ENCODE data around the gene LIN37. TPM values are rescaled to one million over a fixed set of nuclear protein-coding genes. Genes with fewer than 3 reads are reported as not detected.

Gene LIN37
- total and polyA plus RNA-seq, 9 of the 15 experiments (the other 6 are each of a cell fraction or from before 2014, with no cell fraction given), result 1.2 to 12.5 (median 8.6) TPM

DNA sequence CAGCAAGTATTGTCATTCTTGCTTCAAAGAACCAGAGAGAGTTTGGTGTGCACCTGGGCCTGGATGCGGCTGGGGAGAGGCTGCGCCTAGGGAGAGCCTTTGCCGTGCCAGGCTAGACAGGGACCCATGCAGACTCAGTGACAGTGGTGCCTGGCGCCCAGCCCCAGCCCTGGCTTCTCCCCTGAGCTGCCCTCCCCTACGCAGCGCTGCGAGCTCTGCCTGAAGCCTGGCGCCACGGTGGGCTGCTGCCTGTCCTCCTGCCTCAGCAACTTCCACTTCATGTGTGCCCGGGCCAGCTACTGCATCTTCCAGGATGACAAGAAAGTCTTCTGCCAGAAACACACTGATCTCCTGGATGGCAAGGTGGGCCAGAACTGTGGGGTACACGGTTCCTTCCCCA, 18.6 kb upstream of the LIN37 start (continued):
- TF ChIP-seq CREB3 (tag; conservative IDR thresholded peaks at IDR 0.05; ENCODE audit: low read depth) (no peak), ILF3 (IDR thresholded peaks at IDR 0.05; ENCODE audit: borderline replicate concordance) (no peak)

GRCh38 chr19:35730326-35730725, 18.1 kb upstream of the LIN37 start:
- BruUV-seq (replicated peaks), result no TSS peak
- Histone ChIP-seq H3K79me2 (ENCODE audit: control insufficient read depth, insufficient read depth, low read length) (no peaks in the 10 kb centered on the region), H4K20me1 (replicated peaks; ENCODE audit: control insufficient read depth, insufficient read depth, low read length) (0 out of 2 replicates have a peak, but pooled peaks cover 2% of the 10 kb centered on the region), H3K27me3 (ENCODE audit: control insufficient read depth in 2 of 2, insufficient read depth in 2 of 2, low read length in 2 of 2) (no peaks in the 10 kb centered on the region), H3K4me3 (no peak overlapping the region), H3K36me3 (ENCODE audit: control insufficient read depth, insufficient read depth, low read length) (peaks cover 96% of the 10 kb centered on the region; the same call in 2 of the 3 replicates), H3K9me1 (ENCODE audit: control insufficient read depth, insufficient read depth, low read length) (no peaks in the 10 kb centered on the region), H3K27ac (ENCODE audit: extremely low read depth, low read depth, low read length) (no peak overlapping the region), H3K9ac (ENCODE audit: insufficient read depth in 1 of 2, low read depth in 2 of 2, low read length in 2 of 2) (no peak overlapping the region), H3K4me1 (replicated peaks in 1 of 2; ENCODE audit: control insufficient read depth in 2 of 2, insufficient read depth in 2 of 2, low read length in 2 of 2) (peaks cover 0 to 10% of the 10 kb centered on the region in 2 experiments; a peak in 2 of 5 replicates), H3K4me2 (ENCODE audit: insufficient read depth, low read length) (no peak overlapping the region), H3K9me3 (replicated peaks; ENCODE audit: control insufficient read depth, insufficient read depth, low read depth, low read length) (no peaks in the 10 kb centered on the region), H2AFZ (ENCODE audit: low read depth, low read length) (no peak overlapping the region)
- TF ChIP-seq ZNF57 (CRISPR knock-in tag; IDR thresholded peaks at IDR 0.05), result no peak
- TF ChIP-seq KLF1 (tag; IDR thresholded peaks at IDR 0.05), result no peak
- no peak for TF ChIP-seq NCOA6 (IDR thresholded peaks at IDR 0.05)
- peak; percentile 26; the same call in 1 of the 2 replicates for TF ChIP-seq RBFOX2 (IDR thresholded peaks at IDR 0.05; ENCODE audit: low read depth, low read length)
- ChIA-PET CTCF (ENCODE audit: low intra/inter-chr PET ratio) (no interaction called here), POLR2A (interaction anchor here (1.7 kb wide), 1 partner anchor 10 kb away, joined by 4 read pairs; no protein-coding TSS in a partner anchor)
- ATAC-seq (no peak), DNase-seq (ENCODE audit: extremely low read depth in 1 of 4, low spot score in 3 of 4) (no peak), FAIRE-seq (no peak)
- in situ Hi-C loops (cut with MboI), result no loop called here
- WGBS (ENCODE audit: insufficient coverage, low coverage, missing lambda C conversion rate), result 94% methylated on average over 16 of the region's 18 CpGs
- intact Hi-C loops (cut with micrococcal nuclease), result no loop called here

All from K562 (cell line).